Rectal smooth muscle tissue (tissue), 1 donor: Measurements from ENCODE around the gene PSMA5.
"Not testable (repeated sequence)": the region's sequence is repeated elsewhere in the genome, so short reads cannot be mapped to it uniquely, and the experiment has no call there.

Source experiments
- H3K27ac ChIP-seq: one replicate; pipeline ENCODE4 v1.7.0; 2013; ENCODE audit warnings: low read depth, low read length, inconsistent platforms
- H3K27me3 ChIP-seq: one replicate; pipeline ENCODE4 v1.7.0; 2013; ENCODE audit warnings: low read length; ENCODE audit not compliant: control insufficient read depth, insufficient read depth
- H3K36me3 ChIP-seq: one replicate; pipeline ENCODE4 v1.7.0; 2013; ENCODE audit warnings: low read length; ENCODE audit not compliant: control insufficient read depth, insufficient read depth
- H3K4me1 ChIP-seq: one replicate; pipeline ENCODE4 v1.7.0; 2013; ENCODE audit warnings: low read length; ENCODE audit not compliant: control insufficient read depth, insufficient read depth
- H3K4me3 ChIP-seq: one replicate; pipeline ENCODE4 v1.7.0; 2013; ENCODE audit warnings: low read length
- H3K9ac ChIP-seq: one replicate; pipeline ENCODE4 v1.7.0; 2013; ENCODE audit warnings: low read length

The PSMA5 gene

GRCh38 chr1:109454497-109455133 lies 28.4 kb upstream of the PSMA5 start:
- H3K4me3 ChIP-seq = no peak overlapping the region
- H3K36me3 ChIP-seq = no peaks in the 10 kb centered on the region
- no peaks in the 10 kb centered on the region for H3K4me1 ChIP-seq
- no peak overlapping the region for H3K27ac ChIP-seq
- no peak overlapping the region for H3K9ac ChIP-seq
- no peaks in the 10 kb centered on the region for H3K27me3 ChIP-seq

GRCh38 chr1:109447524-109447923 lies 21.3 kb upstream of the PSMA5 start:
- Histone ChIP-seq H3K4me3 (no peak overlapping the region), H3K27ac (no peak overlapping the region), H3K4me1 (no peaks in the 10 kb centered on the region), H3K9ac (no peak overlapping the region), H3K36me3 (no peaks in the 10 kb centered on the region), H3K27me3 (no peaks in the 10 kb centered on the region)

GRCh38 chr1:109445949-109446695 lies 19.9 kb upstream of the PSMA5 start:
- not testable (repeated sequence) for H3K27ac ChIP-seq, H3K27me3 ChIP-seq, H3K36me3 ChIP-seq, H3K9ac ChIP-seq, H3K4me1 ChIP-seq, H3K4me3 ChIP-seq

- H3K4me3 ChIP-seq = no peak overlapping the region
- no peaks in the 10 kb centered on the region for H3K4me1 ChIP-seq
- H3K9ac ChIP-seq = no peak overlapping the region
- no peak overlapping the region for H3K27ac ChIP-seq
- no peaks in the 10 kb centered on the region for H3K27me3 ChIP-seq
- H3K36me3 ChIP-seq = no peaks in the 10 kb centered on the region
Observed at GRCh38 chr1:109444346-109444745, 18.1 kb upstream of the PSMA5 start.

- no peak overlapping the region for H3K9ac ChIP-seq
- H3K36me3 ChIP-seq = no peaks in the 10 kb centered on the region
- H3K27ac ChIP-seq = no peak overlapping the region
- H3K27me3 ChIP-seq = no peaks in the 10 kb centered on the region
- no peak overlapping the region for H3K4me3 ChIP-seq
- no peaks in the 10 kb centered on the region for H3K4me1 ChIP-seq
Observed at GRCh38 chr1:109443476-109443875, 17.2 kb upstream of the PSMA5 start.

- Histone ChIP-seq H3K27ac (no peak overlapping the region), H3K36me3 (no peaks in the 10 kb centered on the region), H3K4me3 (no peak overlapping the region), H3K27me3 (no peaks in the 10 kb centered on the region), H3K9ac (no peak overlapping the region), H3K4me1 (no peaks in the 10 kb centered on the region)
Observed at GRCh38 chr1:109441069-109441468, 14.8 kb upstream of the PSMA5 start.

- Histone ChIP-seq H3K9ac (no peak overlapping the region), H3K4me1 (no peaks in the 10 kb centered on the region), H3K27ac (no peak overlapping the region), H3K36me3 (no peaks in the 10 kb centered on the region), H3K27me3 (no peaks in the 10 kb centered on the region), H3K4me3 (no peak overlapping the region)
Observed at GRCh38 chr1:109438798-109439297, 12.6 kb upstream of the PSMA5 start.

- Histone ChIP-seq H3K4me1 (no peaks in the 10 kb centered on the region), H3K4me3 (no peak overlapping the region), H3K9ac (no peak overlapping the region), H3K27me3 (no peaks in the 10 kb centered on the region), H3K36me3 (no peaks in the 10 kb centered on the region), H3K27ac (no peak overlapping the region)
Observed at GRCh38 chr1:109434484-109434883, 8.2 kb upstream of the PSMA5 start.

GRCh38 chr1:109433322-109433721 lies 7.1 kb upstream of the PSMA5 start:
- Histone ChIP-seq H3K27me3 (no peaks in the 10 kb centered on the region), H3K4me1 (no peaks in the 10 kb centered on the region), H3K27ac (no peak overlapping the region), H3K36me3 (no peaks in the 10 kb centered on the region), H3K9ac (no peak overlapping the region), H3K4me3 (no peak overlapping the region)

- Histone ChIP-seq H3K27me3 (no peaks in the 10 kb centered on the region), H3K4me1 (no peaks in the 10 kb centered on the region), H3K36me3 (no peaks in the 10 kb centered on the region), H3K9ac (no peak overlapping the region), H3K4me3 (no peak overlapping the region), H3K27ac (no peak overlapping the region)
Observed at GRCh38 chr1:109432336-109432735, 6.1 kb upstream of the PSMA5 start.

GRCh38 chr1:109427171-109427467 lies 871 bp upstream of the PSMA5 start:
- H3K36me3 ChIP-seq = no peaks in the 10 kb centered on the region
- H3K27ac ChIP-seq = peak overlapping the region; percentile 91
- peak overlapping the region; percentile 96 for H3K4me3 ChIP-seq

GRCh38 chr1:109425391-109426280 lies 612 bp downstream of the PSMA5 start:
- Histone ChIP-seq H3K36me3 (peaks cover 3% of the 10 kb centered on the region), H3K27ac (peak overlapping the region; percentile 80), H3K4me3 (peak overlapping the region; percentile 96), H3K9ac (peak overlapping the region; percentile 2), H3K27me3 (no peaks in the 10 kb centered on the region), H3K4me1 (peaks cover 8% of the 10 kb centered on the region)

More at GRCh38 chr1:109427171-109427467, 871 bp upstream of the PSMA5 start:
- peaks cover 8% of the 10 kb centered on the region for H3K4me1 ChIP-seq
- no peak overlapping the region for H3K9ac ChIP-seq
- H3K27me3 ChIP-seq = no peaks in the 10 kb centered on the region
